HG02588 (cell line): Measurements from ENCODE around the gene TRAF7.
A peak's percentile ranks its signal among the peaks of the same experiment; 100 is the strongest.
"Not testable (repeated sequence)": the region's sequence is repeated elsewhere in the genome, so short reads cannot be mapped to it uniquely, and the experiment has no call there.

Source experiments
- ATAC-seq: cut with Tn5 transposase; IDR thresholded peaks from one replicate; pipeline ENCODE4 v1.9.1; 2021; ENCODE audit warnings: mild to moderate bottlenecking, moderate library complexity; ENCODE audit not compliant: unreplicated experiment

Gene TRAF7

GRCh38 chr16:2197765-2198164, 42.2 kb downstream of the TRAF7 start:
- ATAC-seq, result no peak

DNA sequence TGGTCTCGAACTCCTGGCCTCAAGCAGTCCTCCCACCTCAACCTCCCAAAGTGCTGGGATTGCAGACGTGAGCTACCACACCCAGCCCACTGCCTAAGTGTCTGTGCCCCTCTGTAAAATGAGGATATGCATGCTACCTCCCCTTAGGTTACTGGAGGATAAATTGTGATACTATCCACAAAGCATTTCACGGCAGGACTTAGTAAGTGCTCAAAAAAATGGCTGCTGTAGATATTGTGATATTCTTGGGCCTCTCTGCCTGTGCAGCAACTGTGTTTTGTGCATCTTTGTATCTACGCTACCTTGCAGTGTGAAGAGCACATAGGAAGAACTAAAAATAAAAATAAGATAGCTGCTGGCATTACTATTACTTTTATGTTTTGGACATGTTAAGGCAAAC, 42.7 kb downstream of the TRAF7 start:
- no peak for ATAC-seq

GRCh38 chr16:2199095-2199494, 43.5 kb downstream of the TRAF7 start:
- ATAC-seq, result no peak

DNA sequence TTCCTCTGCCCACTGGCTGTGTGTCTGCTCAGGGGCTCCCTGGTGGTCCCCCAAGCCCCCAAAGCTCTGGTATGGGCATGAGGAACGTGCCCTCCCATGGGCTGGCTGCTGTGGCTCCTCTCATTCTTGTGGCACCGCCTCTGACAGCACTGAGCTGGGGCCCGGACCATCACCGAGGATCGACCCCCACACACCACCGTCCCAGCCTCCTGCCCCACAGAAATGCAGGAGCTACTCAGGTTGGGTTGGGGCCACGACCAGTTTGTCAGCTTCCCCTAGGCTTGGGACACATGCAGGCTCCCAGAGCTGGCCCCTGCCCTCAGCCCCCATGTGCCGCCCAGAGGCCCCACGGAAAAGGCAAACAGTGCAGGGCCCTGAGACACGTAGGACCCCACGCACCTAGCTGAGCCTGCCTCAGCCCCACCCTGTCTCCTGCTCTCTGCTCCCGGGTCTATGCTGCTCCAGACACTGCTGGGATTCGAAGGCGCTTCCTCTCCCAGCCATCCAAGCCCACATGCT, 44.1 kb downstream of the TRAF7 start:
- no peak for ATAC-seq

DNA sequence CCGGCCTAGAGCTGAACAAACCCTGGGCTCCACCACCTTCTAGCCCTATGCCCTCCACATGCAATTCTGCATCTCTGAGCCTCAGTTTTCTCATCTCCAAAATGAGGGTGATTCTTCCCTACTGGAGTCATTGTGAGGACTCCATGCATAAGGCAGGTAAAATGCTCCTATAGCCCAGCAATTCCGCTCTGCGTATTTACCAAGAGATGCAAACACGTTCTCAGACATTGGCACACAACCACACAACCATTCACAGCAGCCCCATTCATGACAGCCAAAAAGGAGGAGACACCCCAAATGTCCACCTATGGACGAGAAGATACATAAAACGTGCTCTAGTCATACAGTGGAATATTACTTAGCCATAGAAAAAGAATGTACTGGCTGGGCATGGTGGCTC, 44.7 kb downstream of the TRAF7 start:
- ATAC-seq, result no peak

- not testable (repeated sequence) for ATAC-seq
Measured at GRCh38 chr16:2203119-2203688, 47.6 kb downstream of the TRAF7 start.

- ATAC-seq, result no peak
Measured at GRCh38 chr16:2204416-2205103, 49.0 kb downstream of the TRAF7 start.

DNA sequence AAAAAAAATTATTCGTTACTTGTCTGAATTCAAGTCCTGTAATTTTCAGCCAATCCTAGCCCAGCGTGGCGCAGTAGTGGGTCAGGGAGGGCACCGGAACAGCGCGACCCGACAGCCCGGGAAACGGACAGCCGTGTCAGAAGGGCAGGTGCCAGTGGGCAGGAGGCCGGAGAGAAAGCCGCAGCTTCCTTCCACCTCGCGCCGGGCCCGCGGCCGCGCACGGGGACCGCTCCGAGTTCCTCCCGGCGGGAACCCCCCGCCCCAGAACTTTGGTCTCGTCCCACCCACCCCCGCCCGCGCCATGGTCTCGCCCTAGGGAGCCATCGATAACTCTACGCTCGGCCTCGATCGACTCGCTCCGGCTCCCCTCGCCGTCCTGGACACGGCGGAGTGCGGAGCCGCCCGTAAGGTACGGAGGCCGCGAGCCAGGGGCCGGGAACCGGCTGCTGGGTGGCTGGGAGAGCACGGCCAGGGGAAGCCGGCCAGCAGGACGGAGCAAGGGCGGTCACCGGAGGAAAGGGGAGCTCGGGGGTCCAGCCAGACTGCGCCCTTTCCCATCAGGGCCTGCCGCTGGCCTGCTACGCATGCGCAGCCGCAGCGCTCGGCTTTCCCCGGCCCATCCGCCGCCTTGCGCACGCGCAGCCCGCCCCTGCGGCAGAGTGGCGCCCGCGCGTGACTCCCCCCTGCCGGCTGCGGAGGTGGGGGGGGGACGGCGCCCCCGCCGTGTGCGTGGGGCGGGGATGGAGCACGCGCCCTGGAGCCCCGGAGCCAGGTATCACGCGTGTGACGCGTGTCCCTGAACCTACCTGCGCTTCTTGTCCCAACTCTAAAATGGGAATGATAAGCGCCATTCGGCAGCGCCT, 49.8 kb downstream of the TRAF7 start, which contains the start of gene MLST8:
Gene MLST8, plus strand, starts transcription at position 351 of the 863 bp plus-strand sequence. CDS start 632 bp downstream, outside the sequence.
- peak; percentile 63 for ATAC-seq

DNA sequence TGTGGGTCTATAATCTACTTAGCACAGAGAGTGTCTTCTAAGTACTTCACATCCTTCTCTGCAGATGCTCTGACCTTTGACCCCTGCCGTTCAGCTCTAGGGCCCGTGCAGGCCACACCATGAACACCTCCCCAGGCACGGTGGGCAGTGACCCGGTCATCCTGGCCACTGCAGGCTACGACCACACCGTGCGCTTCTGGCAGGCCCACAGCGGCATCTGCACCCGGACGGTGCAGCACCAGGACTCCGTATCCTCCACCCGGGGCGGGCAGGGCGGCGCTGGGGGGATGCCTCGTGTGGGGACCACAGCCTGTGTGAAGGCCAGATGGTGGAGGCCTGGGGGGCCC, 50.4 kb downstream of the TRAF7 start:
- peak; percentile 6 for ATAC-seq

DNA sequence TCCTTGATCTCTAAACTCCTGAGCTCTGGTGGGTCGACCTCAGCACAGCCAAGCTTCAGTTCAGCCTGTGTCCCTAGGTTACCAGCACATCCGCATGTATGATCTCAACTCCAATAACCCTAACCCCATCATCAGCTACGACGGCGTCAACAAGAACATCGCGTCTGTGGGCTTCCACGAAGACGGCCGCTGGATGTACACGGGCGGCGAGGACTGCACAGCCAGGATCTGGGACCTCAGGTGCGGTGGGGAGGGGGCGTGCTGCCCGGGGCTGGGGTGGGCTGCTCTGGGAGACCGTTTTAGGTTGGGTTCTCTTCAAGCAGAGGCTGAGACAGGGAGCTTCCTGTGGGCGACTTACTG, 50.8 kb downstream of the TRAF7 start:
- no peak for ATAC-seq

- ATAC-seq, result no peak
Measured at GRCh38 chr16:2206780-2207433, 51.3 kb downstream of the TRAF7 start.

DNA sequence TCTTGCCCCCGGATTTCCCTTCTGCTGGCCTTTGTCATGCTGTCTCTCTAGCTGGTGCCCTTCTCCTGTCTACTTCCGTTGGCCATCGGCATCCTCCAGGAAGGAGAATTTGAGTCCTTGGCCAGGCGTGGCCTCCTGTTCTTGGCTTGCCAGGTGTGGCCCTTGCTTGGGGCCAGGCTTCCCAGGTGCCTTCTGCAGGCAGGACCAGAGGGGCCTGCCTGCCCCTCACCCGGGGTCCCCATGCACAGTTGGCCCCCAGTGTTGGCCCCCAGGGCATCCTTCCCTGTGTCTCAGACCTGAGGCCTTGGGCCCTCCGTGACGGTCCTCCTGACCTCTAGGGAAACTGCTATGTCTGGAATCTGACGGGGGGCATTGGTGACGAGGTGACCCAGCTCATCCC, 52.3 kb downstream of the TRAF7 start:
- no peak for ATAC-seq

DNA sequence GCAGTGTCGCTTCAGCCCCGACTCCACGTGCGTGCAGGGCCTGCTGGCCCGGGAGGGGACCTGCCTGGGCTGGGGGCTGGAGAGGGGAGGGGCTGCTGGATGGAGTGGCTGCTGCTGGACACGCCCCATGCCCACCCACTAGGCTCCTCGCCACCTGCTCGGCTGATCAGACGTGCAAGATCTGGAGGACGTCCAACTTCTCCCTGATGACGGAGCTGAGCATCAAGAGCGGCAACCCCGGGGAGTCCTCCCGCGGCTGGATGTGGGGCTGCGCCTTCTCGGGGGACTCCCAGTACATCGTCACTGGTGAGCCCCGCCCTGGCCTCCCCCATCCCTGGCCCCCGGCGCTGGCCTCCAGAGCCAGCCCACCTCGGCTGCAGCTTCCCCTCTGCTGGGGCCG, 52.7 kb downstream of the TRAF7 start:
- ATAC-seq, result no peak

DNA sequence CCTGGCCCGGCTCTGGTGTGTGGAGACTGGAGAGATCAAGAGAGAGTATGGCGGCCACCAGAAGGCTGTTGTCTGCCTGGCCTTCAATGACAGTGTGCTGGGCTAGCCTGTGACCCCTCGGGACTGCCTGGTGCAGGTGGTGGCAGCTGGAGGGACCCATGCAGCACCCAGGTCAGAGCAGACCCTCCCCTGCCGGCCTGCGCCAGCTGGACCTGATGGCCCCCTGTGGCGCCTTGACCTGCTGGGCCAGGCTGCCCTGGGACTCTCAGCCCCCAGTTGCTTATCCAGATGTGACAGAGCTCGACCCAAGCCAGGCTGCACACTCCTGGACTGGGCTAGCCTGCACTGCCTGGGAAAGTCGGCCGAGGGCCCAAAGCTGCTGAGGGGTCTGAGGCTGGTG, 53.2 kb downstream of the TRAF7 start:
- no peak for ATAC-seq

- ATAC-seq, result no peak
Measured at GRCh38 chr16:2209258-2210008, 53.9 kb downstream of the TRAF7 start.

- ATAC-seq, result no peak
Measured at GRCh38 chr16:2210009-2210332, 54.4 kb downstream of the TRAF7 start.

DNA sequence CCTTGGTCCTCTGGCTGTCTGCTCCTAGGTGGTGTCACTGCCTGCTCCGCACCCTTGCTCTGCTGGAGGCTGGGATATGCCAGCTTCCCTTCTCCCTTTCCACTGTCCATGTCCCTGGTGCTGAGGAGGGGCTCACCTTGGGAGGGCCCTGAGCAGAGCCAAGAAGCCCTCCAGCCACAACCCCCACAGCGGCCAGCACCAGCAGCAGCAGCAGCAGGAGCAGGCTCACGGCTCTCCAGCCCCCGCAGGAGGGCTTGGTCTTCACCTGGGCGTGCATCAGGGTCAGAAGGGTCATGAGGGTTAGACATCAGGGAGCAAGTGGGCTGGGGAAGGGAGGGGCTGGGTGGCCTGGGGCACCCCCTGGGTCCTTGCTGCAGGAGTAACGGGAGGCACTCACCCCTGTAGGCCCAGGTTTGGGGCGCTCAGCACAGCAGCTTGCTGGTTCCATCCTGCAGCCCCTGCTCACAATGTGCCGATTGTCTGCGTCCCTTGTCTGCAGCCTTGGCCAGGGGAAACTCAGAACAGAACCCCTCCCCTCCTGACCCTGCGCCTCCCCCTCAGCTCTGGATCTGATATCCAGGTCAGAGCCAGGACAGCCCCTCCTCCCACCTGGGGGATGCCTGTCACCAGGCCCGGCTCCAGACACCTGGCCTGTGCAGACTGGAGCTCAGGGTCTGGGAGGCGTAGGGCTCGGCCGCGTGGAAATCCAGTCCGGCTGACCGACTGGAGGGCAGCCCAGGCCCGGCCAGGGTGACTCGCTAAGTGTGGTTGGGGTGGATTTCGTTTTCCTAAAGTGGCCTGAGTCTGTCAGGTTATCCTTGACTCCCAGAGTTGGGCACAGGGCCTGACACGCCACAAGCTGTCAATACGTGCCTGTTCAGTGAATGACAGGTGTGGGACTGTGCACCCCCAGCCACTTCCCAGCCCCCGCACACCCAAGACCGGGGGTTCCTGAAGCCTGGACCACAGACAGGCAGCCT, 55.1 kb downstream of the TRAF7 start, which contains the start of gene BRICD5:
Gene BRICD5, minus strand, starts transcription at position 478 of the 980 bp plus-strand sequence. Its CDS starts 30 bp downstream, at position 448.
- no peak for ATAC-seq

GRCh38 chr16:2211923-2212347, 56.4 kb downstream of the TRAF7 start:
- no peak for ATAC-seq
